Measurements from ENCODE around the gene AIFM3.
"Not testable (repeated sequence)": the region's sequence is repeated elsewhere in the genome, so short reads cannot be mapped to it uniquely, and the experiment has no call there.

The AIFM3 gene

DNA sequence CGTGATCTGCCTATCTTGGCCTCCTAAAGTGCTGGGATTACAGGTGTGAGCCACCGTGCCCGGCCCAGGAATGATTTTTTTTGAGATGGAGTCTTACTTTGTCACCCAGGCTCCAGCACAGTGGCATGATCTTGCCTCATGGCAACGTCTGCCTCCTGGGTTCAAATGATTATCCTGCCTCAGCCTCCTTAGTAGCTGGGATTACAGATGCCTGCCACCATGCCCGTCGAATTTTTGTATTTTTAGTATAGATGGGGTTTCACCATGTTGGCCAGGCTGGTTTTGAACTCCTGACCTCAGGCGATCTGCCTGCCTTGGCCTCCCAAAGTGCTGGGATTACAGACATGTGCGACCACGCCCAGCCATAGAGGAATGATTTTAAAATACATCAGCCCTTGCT lies 32.0 kb upstream of the AIFM3 start:
- not testable (repeated sequence) for H3K9me3 Mint-ChIP-seq; H3K27me3 Mint-ChIP-seq; ATAC-seq (replicated peaks; ENCODE audit: extremely low read depth, poor library complexity, severe bottlenecking); H3K27ac Mint-ChIP-seq (ENCODE audit: low read depth); DNase-seq (ENCODE audit: low spot score in 2 of 2)
- peaks cover 62% of the 10 kb centered on the region for H3K4me1 Mint-ChIP-seq
- peak overlapping the region; percentile 9 for H3K4me3 Mint-ChIP-seq
- peaks cover 43% of the 10 kb centered on the region for H3K36me3 Mint-ChIP-seq (ENCODE audit: insufficient read depth)

GRCh38 chr22:20935780-20936539 lies 31.1 kb upstream of the AIFM3 start:
- ATAC-seq (replicated peaks; ENCODE audit: extremely low read depth, poor library complexity, severe bottlenecking); H3K9me3 Mint-ChIP-seq; DNase-seq (ENCODE audit: low spot score in 2 of 2); H3K27me3 Mint-ChIP-seq: not testable (repeated sequence)
- Mint-ChIP-seq H3K36me3 (ENCODE audit: insufficient read depth) (peaks cover 45% of the 10 kb centered on the region), H3K27ac (ENCODE audit: low read depth) (peak overlapping the region; percentile 25), H3K4me1 (peaks cover 67% of the 10 kb centered on the region), H3K4me3 (peak overlapping the region; percentile 9)

DNA sequence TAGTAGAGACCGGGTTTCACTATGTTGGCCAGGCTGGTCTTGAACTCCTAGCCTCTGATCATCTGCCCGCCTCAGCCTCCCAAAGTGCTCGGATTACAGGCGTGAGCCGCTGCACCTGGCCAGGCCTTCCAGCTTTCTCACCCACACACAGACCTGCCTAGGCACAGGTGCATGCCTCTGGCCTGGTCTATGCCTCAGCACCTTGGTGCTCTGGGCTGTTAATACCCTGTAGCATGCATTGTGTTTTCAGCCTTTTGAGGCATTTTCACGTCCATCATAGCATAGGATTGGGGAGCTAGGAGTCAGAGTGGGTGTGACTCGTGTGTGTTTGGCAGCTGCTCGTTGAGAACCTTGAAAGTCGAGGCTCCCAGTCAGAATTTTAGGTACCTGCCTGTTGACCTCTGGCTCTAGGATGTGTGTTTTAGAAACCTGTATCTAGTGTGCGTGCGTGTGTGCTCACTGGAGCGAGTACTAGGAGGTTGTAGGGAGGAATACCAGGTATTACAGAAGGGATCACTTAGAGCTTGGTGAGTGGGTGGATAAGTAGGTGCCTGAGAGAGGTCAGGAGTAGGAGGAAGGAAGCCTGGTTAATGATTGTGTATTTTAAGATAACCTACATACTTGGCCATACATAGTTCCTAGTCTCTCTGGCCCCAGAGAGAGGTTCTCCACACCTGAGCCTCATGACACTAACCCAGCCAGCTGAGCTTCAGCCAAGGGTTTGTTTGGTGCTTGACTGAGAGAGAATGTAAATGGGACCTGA lies 29.8 kb upstream of the AIFM3 start:
- Mint-ChIP-seq H3K4me3 (peak overlapping the region; percentile 54), H3K27me3 (no peaks in the 10 kb centered on the region), H3K9me3 (no peaks in the 10 kb centered on the region), H3K4me1 (peaks cover 71% of the 10 kb centered on the region), H3K36me3 (ENCODE audit: insufficient read depth) (peaks cover 45% of the 10 kb centered on the region), H3K27ac (ENCODE audit: low read depth) (peak overlapping the region; percentile 83)
- no peak for DNase-seq (ENCODE audit: low spot score in 2 of 2)
- ATAC-seq (replicated peaks; ENCODE audit: extremely low read depth, poor library complexity, severe bottlenecking): no peak

- Mint-ChIP-seq H3K4me1 (peaks cover 72% of the 10 kb centered on the region), H3K27me3 (no peaks in the 10 kb centered on the region), H3K9me3 (no peaks in the 10 kb centered on the region), H3K27ac (ENCODE audit: low read depth) (peak overlapping the region; percentile 83), H3K4me3 (peak overlapping the region; percentile 54), H3K36me3 (ENCODE audit: insufficient read depth) (peaks cover 46% of the 10 kb centered on the region)
- DNase-seq (ENCODE audit: low spot score in 2 of 2): no peak
- no peak for ATAC-seq (replicated peaks; ENCODE audit: extremely low read depth, poor library complexity, severe bottlenecking)
Observed at GRCh38 chr22:20937794-20938671, 29.0 kb upstream of the AIFM3 start.

- H3K4me3 Mint-ChIP-seq: peak overlapping the region; percentile 58
- DNase-seq (ENCODE audit: low spot score in 2 of 2); H3K9me3 Mint-ChIP-seq; H3K27me3 Mint-ChIP-seq; H3K27ac Mint-ChIP-seq (ENCODE audit: low read depth); ATAC-seq (replicated peaks; ENCODE audit: extremely low read depth, poor library complexity, severe bottlenecking): not testable (repeated sequence)
- peaks cover 80% of the 10 kb centered on the region for H3K4me1 Mint-ChIP-seq
- peaks cover 36% of the 10 kb centered on the region for H3K36me3 Mint-ChIP-seq (ENCODE audit: insufficient read depth)
Observed at GRCh38 chr22:20939457-20940185, 27.4 kb upstream of the AIFM3 start.

DNA sequence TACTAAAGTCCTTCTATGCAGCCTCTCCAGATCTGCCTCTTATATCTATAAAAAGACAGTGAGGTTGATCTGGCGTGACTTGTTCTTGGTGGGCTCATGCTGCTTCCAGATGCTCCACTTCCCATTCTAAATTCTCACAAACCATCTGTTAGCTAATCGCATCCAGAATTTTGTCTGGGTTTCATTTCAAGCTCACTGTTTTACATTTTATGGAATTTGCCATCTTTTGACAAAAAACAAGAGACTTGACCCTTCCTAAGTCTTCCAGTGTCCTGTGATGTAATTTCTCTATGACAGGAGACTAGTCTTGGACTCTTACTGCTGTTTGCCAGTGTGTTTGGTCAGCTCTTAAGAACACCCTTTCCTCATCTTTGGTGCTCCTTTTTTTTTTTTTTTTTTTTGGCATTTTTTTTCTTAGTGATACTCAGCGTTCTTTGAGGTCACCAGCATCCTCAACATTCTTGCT lies 26.8 kb upstream of the AIFM3 start:
- Mint-ChIP-seq H3K4me1 (peaks cover 84% of the 10 kb centered on the region), H3K9me3 (no peaks in the 10 kb centered on the region), H3K27ac (ENCODE audit: low read depth) (peak overlapping the region; percentile 81), H3K27me3 (no peaks in the 10 kb centered on the region), H3K4me3 (peak overlapping the region; percentile 58), H3K36me3 (ENCODE audit: insufficient read depth) (peaks cover 34% of the 10 kb centered on the region)
- DNase-seq (ENCODE audit: low spot score in 2 of 2) (no peak), ATAC-seq (replicated peaks; ENCODE audit: extremely low read depth, poor library complexity, severe bottlenecking) (no peak)

- DNase-seq (ENCODE audit: low spot score in 2 of 2) (no peak), ATAC-seq (replicated peaks; ENCODE audit: extremely low read depth, poor library complexity, severe bottlenecking) (no peak)
- peak overlapping the region; percentile 81 for H3K27ac Mint-ChIP-seq (ENCODE audit: low read depth)
- no peaks in the 10 kb centered on the region for H3K9me3 Mint-ChIP-seq
- H3K4me3 Mint-ChIP-seq: peak overlapping the region; percentile 58
- peaks cover 28% of the 10 kb centered on the region for H3K36me3 Mint-ChIP-seq (ENCODE audit: insufficient read depth)
- H3K4me1 Mint-ChIP-seq: peaks cover 88% of the 10 kb centered on the region
- H3K27me3 Mint-ChIP-seq: no peaks in the 10 kb centered on the region
Observed at GRCh38 chr22:20940904-20941385, 26.1 kb upstream of the AIFM3 start.

DNA sequence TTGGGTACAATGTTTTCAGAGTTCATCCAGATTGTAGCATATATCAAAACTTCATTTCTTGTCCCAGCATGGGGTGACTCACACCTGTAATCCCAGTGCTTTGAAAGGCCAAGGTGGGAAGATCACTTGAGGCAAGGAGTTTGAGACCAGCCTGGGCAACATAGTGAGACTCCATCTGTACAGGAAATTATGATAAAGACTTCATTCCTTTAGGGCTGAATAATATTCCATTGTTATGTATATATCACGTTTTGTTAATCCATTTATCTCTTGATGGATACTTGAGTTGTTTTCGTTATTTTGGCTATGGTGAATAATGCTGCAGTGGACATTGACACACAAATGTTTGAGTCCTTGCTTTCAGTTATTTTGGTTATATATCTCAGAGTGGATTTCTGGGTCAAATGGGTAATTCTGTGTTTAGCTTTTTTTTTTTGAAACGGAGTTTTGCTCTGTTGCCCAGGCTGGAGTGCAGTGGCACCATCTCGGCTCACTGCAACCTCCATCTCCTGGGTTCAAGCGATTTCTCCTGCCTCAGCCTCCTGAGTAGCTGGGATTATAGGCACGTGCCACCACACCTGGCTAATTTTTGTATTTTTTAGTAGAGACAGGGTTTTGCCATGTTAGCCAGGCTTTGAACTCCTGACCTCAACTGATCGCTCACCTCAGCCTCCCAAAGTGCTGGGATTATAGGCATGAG lies 24.7 kb upstream of the AIFM3 start:
- Mint-ChIP-seq H3K27ac (ENCODE audit: low read depth) (peak overlapping the region; percentile 49), H3K4me3 (peak overlapping the region; percentile 20), H3K36me3 (ENCODE audit: insufficient read depth) (peaks cover 18% of the 10 kb centered on the region), H3K4me1 (peaks cover 91% of the 10 kb centered on the region)
- H3K9me3 Mint-ChIP-seq; H3K27me3 Mint-ChIP-seq; DNase-seq (ENCODE audit: low spot score in 2 of 2); ATAC-seq (replicated peaks; ENCODE audit: extremely low read depth, poor library complexity, severe bottlenecking): not testable (repeated sequence)

DNA sequence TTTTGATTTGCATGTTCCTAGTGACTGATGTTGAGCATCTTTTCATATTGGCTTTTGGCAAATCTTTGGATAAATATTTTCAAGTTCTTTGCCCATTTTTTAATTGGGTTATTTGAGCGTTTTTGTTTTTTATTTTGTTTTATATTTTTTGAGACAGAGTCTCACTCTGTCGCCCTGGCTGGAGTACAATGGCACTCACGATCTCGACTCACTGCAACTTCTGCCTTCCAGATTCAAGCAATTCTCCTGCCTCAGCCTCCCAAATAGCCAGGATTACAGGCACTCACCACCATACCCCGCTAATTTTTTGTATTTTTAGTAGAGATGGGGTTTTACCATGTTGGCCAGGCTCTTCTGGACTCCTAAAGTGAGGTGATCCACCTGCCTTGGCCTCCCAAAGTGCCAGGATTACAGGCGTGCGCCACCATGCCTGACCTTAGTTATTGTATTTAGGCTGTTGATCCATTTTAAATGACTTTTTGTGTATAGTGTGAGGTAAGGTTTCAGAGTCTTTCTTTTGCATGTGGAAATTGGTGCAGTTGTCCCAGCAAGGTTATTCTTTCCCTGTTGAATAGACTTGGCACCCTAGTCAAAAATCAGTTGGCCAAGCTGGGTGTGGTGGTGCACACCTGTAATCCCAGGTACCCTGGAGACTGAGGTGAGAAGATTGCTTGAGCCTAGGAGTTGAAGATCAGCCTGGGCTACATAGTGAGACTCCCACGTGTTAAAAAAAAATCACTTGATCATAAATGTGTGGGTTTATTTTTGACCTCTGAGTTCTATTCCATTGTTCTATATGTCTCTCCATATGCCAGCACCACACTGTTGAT lies 23.7 kb upstream of the AIFM3 start:
- Mint-ChIP-seq H3K27ac (ENCODE audit: low read depth) (no peak overlapping the region), H3K4me3 (no peak overlapping the region), H3K36me3 (ENCODE audit: insufficient read depth) (peaks cover 17% of the 10 kb centered on the region), H3K4me1 (peaks cover 89% of the 10 kb centered on the region), H3K9me3 (no peaks in the 10 kb centered on the region), H3K27me3 (no peaks in the 10 kb centered on the region)
- ATAC-seq (replicated peaks; ENCODE audit: extremely low read depth, poor library complexity, severe bottlenecking): no peak
- no peak for DNase-seq (ENCODE audit: low spot score in 2 of 2)

- H3K4me1 Mint-ChIP-seq: peaks cover 83% of the 10 kb centered on the region
- no peak overlapping the region for H3K27ac Mint-ChIP-seq (ENCODE audit: low read depth)
- DNase-seq (ENCODE audit: low spot score in 2 of 2): no peak
- ATAC-seq (replicated peaks; ENCODE audit: extremely low read depth, poor library complexity, severe bottlenecking): no peak
- no peak overlapping the region for H3K4me3 Mint-ChIP-seq
- H3K9me3 Mint-ChIP-seq: no peaks in the 10 kb centered on the region
- peaks cover 17% of the 10 kb centered on the region for H3K36me3 Mint-ChIP-seq (ENCODE audit: insufficient read depth)
- H3K27me3 Mint-ChIP-seq: no peaks in the 10 kb centered on the region
Observed at GRCh38 chr22:20944042-20944441, 23.0 kb upstream of the AIFM3 start.

GRCh38 chr22:20945578-20945934 lies 21.5 kb upstream of the AIFM3 start:
- ATAC-seq (replicated peaks; ENCODE audit: extremely low read depth, poor library complexity, severe bottlenecking) (no peak), DNase-seq (ENCODE audit: low spot score in 2 of 2) (no peak)
- H3K36me3 Mint-ChIP-seq (ENCODE audit: insufficient read depth): peaks cover 24% of the 10 kb centered on the region
- no peaks in the 10 kb centered on the region for H3K9me3 Mint-ChIP-seq
- H3K27me3 Mint-ChIP-seq: no peaks in the 10 kb centered on the region
- H3K4me3 Mint-ChIP-seq: no peak overlapping the region
- H3K4me1 Mint-ChIP-seq: peaks cover 69% of the 10 kb centered on the region
- H3K27ac Mint-ChIP-seq (ENCODE audit: low read depth): no peak overlapping the region
